ENCODE results near the gene AP1M2.
"Not testable (repeated sequence)": the region's sequence is repeated elsewhere in the genome, so short reads cannot be mapped to it uniquely, and the experiment has no call there.

Gene AP1M2

DNA sequence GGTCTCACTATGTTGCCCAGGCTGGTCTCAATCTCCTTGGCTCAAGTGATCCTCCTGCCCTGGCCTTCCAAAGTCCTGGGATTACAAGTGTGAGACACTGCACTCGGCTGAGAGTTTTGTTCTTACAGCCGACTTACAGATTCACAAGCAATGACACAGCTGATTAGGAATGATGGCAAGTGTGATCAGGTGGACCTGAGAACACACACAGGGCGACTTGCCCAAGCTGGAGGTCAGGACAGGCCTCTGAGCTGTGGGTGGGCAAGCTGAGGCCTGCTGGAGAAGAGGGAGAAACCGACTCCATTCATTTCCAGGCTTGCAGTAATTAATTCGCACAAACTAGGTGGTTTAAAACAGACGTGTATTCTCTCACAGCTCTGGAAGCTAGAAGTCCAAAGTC, 51.5 kb downstream of the AP1M2 start:
- no peak for DNase-seq

DNA sequence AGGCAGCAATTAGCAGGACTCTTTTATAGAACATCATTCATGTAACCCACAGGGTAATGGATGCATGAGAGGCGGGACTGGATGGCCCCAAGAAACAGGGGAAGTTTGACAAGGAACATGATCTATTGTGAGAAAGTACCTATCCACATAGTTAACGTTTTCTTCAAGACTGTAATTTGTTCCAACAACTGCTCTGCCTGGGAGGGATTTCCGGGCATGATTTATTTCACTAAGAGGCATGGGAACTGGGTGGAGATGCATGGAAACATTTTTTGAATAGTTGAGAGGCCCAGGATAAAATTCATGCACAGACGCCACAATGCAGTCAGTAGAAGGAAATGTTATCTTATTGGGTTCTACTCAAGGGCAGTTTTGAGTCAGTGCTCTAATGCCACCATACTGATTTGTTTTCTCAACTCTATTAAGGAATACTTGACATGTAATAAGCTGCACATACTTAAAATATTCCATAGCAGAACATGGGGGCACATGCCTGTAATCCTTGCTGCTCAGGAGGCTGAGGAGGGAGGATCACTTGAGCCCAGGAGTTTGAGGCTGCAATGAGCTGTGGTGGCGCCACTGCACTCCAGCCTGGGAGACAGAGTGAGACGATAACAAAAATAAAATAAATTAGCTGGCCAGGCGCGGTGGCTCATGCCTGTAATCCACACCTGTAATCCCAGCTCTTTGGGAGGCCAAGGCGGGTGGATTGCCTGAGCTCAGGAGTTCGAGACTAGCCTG, 53.3 kb downstream of the AP1M2 start:
- DNase-seq, result no peak

DNA sequence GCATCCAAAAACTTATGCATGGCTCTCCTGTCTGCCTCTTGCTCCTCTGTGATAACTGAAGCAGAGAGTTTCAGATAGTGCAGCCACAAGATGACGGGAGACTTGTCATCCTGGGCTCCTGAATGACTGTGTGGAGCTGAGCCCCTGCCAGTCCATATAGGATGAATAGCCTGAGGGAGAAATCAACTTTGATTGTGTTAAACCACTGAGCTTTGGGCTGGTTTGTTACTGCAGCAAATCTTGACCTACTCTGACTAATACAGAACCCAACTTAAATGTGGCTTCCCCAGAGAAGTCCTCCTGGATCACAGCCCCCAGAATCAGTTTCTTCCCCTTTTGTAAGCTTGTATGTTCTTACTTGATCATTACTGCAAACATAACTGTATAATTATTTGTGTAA, 54.7 kb downstream of the AP1M2 start:
- no peak for DNase-seq

DNA sequence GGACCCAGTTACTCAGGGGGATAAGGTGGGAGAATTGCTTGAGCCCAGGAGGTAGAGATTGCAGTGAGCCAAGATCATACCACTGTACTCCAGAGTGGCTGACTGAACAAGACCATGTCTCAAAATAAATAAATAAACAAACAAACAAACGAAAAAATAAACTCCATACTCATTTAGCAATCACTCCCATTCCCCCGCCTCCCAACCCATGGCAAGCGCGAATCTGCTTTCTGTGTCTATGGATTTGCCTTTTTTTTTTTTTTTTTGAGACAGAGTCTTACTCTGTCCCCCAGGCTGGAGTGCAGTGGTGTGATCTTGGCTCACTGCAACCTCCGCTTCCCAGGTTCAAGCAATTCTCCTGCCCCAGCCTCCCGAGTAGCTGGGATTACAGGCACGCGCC, 60.2 kb downstream of the AP1M2 start:
- not testable (repeated sequence) for DNase-seq

DNA sequence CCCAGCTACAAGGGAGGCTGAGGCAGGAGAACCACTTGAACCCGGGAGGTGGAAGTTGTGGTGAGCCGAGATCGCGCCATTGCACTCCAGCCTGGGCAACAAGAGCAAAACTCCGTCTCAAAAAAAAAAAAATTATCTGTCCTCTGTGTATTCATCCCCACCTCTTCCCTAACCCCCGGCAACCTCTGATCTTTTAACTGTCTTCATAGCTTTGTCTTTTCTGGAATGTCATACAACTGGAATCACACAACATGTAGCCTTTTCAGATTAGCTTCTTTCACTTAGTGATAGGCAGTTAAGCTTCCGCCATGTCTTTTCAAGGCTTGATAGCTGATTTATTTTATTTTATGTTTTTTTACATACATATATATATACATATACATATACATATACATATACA, 61.5 kb downstream of the AP1M2 start:
- DNase-seq, result no peak

DNA sequence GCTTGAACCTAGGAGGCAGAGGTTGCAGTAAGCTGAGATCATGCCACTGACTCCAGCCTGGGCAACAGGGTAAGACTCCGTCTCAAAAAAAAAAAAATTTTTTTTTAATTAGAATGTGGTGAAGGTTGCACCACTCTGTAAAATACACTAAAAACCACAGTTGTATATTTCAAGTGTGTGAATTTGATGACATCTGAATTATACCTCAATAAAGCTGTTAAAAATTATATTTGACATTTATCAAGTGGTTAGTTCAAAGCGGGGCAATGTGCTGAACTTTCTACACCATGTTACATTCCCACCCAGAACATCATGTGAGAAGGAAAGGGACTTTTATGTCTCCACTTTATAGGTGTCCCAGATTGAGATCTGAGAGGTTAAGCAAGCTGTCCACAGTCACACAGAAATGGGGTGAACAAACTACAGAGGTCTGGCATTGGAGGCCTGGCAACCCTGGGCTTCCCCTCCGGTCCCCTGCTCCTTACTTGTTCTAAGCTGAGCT, 63.9 kb downstream of the AP1M2 start:
- no peak for DNase-seq
